NCI-H2107 treated with DMSO at 0.1 percent for 48 hours (cell line): ENCODE data around the gene PLA2G4A.

Experiments used
- DNase-seq: peaks from one replicate; lab custom pipeline; 2025; ENCODE audit not compliant: unreplicated experiment; lab: John Stamatoyannopoulos, UW

The PLA2G4A gene

GRCh38 chr1:186974774-186975181 is 146.0 kb downstream of the PLA2G4A start:
- no peak for DNase-seq

GRCh38 chr1:186975220-186975619 is 146.5 kb downstream of the PLA2G4A start:
- DNase-seq = no peak

- no peak for DNase-seq
These were observed 148.0 kb downstream of the PLA2G4A start for GRCh38 chr1:186976700-186977099.

- no peak for DNase-seq
These were observed 148.7 kb downstream of the PLA2G4A start for GRCh38 chr1:186977266-186977957.

GRCh38 chr1:186978596-186979556 is 150.1 kb downstream of the PLA2G4A start:
- no peak for DNase-seq

- no peak for DNase-seq
These were observed 151.7 kb downstream of the PLA2G4A start for GRCh38 chr1:186980400-186980799.

GRCh38 chr1:186982116-186982515 is 153.4 kb downstream of the PLA2G4A start:
- no peak for DNase-seq

GRCh38 chr1:186983327-186983726 is 154.6 kb downstream of the PLA2G4A start:
- DNase-seq = no peak

- no peak for DNase-seq
These were observed 156.2 kb downstream of the PLA2G4A start for GRCh38 chr1:186984959-186985358.

- DNase-seq = peak; percentile 27
These were observed 157.2 kb downstream of the PLA2G4A start for GRCh38 chr1:186985889-186986491.

GRCh38 chr1:186987065-186987464 is 158.3 kb downstream of the PLA2G4A start:
- DNase-seq = no peak

- DNase-seq = no peak
These were observed 159.0 kb downstream of the PLA2G4A start for GRCh38 chr1:186987769-186988168.

GRCh38 chr1:186993996-186994395 is 165.2 kb downstream of the PLA2G4A start:
- DNase-seq = no peak

- DNase-seq = no peak
These were observed 166.1 kb downstream of the PLA2G4A start for GRCh38 chr1:186994897-186995296.

- no peak for DNase-seq
These were observed 168.1 kb downstream of the PLA2G4A start for GRCh38 chr1:186996816-186997215.

GRCh38 chr1:186997877-186998276 is 169.1 kb downstream of the PLA2G4A start:
- no peak for DNase-seq

- no peak for DNase-seq
These were observed 170.8 kb downstream of the PLA2G4A start for GRCh38 chr1:186999506-186999905.

- DNase-seq = no peak
These were observed 172.6 kb downstream of the PLA2G4A start for GRCh38 chr1:187001198-187001889.

GRCh38 chr1:187003353-187003752 is 174.6 kb downstream of the PLA2G4A start:
- DNase-seq = no peak

GRCh38 chr1:187006896-187007295 is 178.1 kb downstream of the PLA2G4A start:
- DNase-seq = no peak

GRCh38 chr1:187009320-187009719 is 180.6 kb downstream of the PLA2G4A start:
- DNase-seq = no peak
